ENCODE data around the gene CFHR2.

Gene CFHR2

DNA sequence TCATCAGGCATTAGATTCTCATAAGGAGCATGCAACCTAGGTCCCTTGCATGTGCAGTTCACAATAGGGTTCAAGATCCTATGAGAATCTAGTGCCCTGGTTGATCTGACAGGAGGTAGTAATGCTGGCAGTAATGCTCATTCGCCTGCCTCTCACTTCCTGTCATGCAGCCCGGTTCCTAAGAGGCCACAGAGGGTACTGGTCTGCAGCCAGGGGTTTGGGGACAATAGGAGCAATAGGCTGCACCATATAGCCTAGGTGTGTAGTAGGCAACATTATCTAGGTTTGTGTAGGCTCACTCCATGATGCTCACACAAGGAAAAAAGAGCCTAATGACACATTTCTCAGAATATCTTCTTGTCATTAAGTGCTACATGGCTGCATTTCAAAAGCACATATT is 59.6 kb downstream of the CFHR2 start:
- no peak for DNase-seq

DNA sequence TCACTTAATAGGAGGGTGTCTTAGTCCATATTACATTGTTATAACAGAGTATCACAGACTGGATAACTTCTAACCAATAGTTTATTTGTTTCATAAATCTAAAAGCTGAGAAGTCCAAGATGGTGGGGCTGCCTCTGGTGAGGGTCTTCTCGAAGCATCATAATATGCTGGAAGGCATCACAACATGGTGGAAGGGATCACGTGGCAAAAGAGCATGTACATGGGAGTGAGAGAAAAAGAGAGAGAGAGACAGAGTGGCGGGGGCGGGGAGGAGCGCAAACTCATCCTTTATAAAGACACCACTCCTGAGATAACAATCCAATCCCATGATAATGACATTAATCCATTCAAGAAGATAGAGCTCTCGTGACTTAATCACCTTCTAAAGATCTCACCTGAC is 65.3 kb downstream of the CFHR2 start:
- DNase-seq = no peak

Measured in CD4-positive, alpha-beta T cell treated with Interleukin-21 for 1 hour (primary cell).